M059J (cell line): Measurements from ENCODE around the gene CCDC102A. TPM values are rescaled to one million over a fixed set of nuclear protein-coding genes. Genes with fewer than 3 reads are reported as not detected.

ENCODE experiments used
- DNase-seq: peaks from one replicate; pipeline ENCODE4 v3.0.0-alpha.2; 2012; ENCODE audit warnings: low read depth
- total RNA-seq: library from RNA; depleted of rRNA; stranded (reverse); fragments of >200 nt; shearing (Covaris generic); gene quantifications from 2 replicates; pipeline ENCODE4 v1.2.3, GENCODE V29; 2014

CCDC102A gene
- total RNA-seq, 1 experiment from 2014 or later = 16.8 TPM

DNA sequence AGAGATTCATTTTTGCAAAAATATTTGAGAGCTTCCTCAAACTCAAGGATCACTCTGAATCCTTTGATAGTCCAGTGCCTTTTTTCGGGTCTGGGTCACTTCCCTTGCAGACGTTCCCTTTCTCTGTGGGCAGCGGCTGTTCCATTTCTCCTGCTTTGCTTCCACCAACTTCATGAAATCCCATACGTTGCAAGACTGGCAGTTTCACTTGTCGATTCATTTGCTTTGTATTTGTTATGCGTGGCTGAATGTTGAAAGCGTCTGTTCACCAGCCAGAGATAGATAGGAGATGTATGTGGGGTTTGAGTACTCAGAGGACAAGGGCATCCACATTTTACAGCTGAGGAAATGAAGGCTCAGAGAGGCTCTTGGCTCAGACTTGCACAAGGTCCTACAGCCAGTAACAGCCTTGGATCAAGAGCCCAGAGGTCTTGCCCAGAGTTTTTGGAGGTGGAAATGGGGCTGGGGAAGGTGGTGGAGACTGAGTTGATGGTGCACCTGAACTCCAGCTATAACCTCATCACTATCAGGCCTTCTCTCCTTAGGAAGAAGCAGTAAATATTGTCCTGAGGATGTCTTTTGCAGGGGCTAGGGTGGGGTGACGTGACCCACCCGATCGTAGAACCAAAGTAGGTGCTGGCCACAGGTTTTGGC lies 1.3 kb upstream of the CCDC102A start:
- DNase-seq = no peak

DNA sequence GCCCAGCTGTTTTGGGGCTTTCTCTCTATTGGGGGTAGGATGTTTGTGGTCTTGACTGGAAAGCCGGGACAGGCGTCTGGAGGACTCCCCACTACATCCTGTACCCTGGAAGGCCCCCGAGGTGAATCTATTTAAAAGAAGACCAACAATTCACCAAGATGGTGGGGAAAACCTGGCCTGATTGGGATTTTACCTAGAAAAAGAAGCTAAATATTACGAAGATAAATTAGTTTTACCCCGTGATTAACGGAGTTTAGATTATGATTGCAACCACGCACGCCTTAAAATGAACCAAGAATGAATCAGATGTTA lies 779 bp upstream of the CCDC102A start:
- DNase-seq = no peak

DNA sequence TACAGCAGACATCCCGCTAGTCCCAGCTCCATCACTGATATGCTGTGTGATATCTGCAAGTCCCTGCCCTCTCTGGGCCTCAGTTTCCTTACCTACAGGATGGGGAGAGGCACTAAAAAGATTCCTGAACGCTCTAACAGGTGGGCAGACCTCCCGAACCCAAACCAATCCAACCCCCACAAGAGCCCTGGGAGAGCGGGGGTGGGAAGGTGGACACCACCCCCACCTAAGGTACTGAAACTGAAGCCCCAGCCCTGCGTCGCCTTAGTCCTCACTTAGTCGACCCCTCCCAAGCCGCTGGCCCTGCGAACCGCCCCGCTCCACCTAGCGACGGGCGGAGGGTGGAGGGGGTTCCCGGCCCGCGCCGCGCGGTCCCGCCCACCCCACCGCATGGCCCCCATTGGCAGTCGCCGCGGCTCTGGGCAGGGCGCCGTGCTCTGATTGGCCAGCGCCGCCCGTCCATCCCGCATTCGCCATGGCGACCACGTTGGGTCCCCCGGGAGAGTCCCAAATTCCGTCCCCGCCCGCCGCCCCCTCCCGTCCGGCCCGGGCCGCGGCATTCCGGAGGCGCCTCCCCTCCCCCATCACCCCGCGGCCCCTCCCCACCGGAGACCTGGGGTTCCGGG lies 578 bp downstream of the CCDC102A start:
- peak; percentile 87 for DNase-seq

DNA sequence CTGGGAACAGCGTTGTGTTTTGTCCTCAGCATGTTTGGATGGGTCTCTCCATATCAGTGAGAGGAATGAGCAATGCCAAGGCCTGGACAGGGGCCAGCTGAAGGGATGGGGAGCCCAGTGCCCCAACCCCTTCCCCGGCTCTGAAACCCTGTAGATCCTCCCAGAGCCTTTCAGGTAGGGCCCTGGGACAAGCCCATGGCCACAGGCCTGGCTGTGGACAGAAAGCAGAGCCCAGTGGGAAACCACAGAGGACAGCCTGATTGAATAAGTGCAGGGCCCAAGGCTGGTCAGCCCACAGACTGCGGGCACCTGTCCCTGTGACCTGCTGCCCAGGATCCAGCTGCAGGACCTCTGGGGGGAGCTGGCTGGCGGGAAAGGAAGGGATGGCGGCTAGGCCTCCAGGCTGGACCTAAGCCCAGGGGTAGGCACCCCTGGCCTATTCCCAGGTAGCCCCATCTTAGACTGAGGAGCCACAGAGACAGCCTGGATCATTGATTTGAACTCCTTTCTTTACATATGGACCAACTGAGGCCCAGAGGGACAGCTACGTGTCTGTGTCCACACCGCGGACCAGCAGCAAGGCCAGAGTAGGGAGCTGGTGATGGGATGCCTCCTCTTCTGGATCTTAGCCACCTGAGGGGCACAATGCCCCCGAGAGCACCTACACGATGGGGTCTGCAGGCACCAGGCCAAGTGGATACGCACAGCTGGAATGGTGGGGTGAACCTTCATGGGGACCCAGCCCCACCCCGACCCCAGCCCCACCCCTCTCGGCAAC lies 1.3 kb downstream of the CCDC102A start:
- DNase-seq = no peak

DNA sequence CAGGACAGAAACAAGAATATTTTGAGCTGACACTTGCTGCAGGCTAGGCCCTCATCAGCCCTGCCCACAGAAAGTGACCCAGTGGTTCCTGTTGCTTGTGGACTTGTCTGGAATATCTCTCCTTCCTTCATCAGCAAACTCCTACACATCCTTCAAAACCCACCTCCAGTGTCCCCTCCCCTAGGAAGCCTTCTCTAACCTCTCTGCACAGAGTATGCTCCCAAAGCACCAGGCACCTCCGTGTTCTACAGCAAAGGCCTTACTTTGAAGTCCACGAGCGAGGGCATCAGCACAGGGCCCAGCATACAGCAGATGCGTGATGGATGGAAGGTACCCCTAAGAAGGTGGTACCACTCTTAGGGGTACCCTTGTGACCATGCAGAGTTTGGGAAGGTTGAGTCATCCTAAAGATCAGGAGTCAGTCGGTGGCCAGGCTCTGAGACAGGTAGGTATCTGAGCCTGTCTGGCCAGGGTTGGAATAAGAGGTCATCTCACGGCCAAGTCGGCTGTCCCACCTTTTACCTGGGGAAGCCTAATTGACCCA lies 2.0 kb downstream of the CCDC102A start:
- no peak for DNase-seq

DNA sequence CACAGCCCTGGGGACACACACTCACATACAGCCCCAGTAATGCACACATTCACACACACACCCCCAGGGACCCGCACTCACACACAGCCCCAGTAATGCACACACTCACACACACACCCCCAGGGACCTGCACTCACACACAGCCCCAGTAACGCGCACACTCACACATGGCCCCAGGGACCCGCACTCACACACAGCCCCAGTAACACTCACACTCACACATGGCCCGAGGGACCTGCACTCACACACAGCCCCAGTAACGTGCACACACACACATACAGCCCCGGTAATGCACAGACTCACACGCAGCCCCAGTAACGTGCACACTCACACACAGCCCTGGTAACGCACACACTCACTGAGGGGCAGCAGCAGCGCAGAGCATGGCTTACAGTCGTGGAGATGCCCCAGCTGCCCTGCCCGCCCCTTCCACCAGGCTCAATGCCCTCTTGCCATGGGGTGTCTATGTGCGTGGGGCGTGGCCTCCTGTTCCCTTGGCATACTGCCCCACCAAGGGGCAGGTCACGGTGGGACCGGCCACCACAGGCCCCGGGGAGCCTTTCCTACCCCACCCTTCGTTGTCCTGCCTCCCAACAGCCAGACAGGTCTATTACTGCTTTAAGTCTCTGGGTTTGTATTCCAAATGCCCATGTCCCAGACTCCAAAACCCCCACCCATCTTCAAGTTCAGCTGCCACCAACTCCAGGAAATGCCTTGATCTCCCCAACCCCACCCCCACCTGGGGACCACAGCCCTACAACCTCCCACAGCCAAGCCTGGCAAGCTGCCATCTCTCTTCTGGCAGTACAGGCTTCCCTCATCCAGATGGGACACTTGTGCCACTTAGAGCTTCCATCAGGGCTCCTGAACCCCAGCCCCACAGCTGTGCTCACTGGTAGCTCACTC lies 2.7 kb downstream of the CCDC102A start:
- DNase-seq = no peak

DNA sequence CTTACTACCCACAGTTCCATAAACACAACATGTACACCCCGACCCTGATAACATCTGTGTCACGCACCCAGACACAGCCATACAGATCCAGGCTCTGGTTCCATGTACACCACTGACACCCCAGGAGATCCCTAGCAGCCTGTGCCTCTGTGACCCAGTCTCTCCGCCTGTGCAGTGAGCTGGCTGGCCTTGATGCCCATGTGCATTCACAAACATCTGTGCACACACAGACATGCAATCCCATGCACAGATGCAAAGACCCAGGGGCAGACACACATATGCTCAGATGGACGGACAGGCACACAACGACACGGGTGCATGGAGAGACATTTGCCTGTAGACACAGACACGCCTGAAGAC lies 4.1 kb downstream of the CCDC102A start:
- no peak for DNase-seq

DNA sequence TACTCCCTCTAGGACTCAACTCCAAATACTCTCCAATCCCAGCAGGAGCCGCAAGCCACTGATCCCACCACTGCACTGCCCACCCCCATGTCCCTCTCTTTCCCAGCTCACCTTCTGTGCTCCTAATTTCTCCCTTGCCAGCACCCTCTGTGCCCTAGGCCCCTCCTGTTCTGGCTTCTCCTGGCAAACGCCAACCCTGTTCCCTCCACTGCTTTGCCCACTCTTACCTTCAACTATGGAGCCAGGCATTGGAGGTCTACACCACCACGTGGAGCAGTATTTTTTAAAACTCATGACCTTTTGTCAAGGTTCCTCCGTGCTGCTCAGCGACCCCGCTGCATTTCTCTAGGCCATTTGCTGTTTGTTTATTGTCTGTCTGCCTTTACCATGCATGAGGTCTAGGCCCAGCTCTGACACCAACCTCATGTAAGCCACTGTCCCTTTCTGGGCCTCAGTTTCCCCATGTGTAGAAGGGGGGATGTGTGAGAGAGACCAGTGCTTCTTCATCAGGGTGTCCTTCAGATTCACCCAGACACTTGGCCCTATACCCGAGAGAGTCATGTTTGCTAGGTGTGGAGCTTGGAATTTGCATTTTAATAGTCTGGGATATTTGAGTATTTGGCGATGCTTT lies 4.6 kb downstream of the CCDC102A start:
- no peak for DNase-seq

DNA sequence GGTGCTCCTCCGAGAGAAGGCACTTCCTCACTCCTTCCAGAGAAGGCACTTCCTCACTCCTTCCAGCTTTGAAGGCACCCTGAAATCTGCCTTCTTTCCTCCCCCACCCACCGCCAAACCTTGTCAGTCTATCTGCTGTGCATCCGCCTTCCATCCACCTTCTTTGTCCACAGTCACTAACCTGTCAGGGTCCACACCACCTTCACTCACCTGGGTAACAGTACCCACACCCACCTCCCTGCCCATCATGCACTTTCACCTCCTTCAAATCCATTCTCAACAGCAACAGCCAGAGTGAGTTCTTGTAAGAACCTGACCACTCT lies 5.2 kb downstream of the CCDC102A start:
- no peak for DNase-seq

DNA sequence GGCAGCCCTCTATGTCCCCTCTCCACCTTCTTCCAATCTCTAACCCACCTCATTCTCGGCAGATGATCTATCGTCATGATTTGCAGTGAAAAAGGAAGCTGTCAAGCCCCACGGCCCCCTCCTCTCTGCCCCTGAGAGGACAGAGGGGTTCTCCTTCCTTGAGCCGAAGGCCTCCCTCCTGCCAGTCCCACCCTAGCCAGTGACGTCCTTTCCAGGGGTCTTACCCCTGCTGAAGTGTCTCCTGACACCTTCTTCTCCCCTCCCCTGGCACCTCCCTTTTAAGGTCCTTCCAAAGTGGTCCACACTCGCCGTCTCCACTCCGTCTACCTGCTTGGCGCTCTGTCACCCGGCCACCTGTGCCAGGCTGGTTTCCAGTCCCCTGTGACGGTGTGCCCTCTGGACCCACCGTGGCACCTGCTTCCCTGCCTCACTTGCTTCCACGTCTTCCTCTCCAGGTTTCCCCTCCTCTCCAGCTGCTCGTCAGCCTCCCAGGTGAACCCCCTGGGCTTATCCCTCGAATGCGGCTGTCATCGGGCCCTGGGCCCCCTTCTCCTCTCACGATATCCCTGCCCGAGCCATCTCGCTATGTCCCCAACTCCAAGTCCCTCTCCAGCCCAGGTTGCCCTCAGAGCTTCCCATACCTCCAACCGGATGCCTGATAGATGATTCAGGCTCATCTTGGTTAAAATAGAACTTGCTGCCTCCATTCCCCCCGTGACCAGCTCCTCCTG lies 5.7 kb downstream of the CCDC102A start:
- DNase-seq = no peak

DNA sequence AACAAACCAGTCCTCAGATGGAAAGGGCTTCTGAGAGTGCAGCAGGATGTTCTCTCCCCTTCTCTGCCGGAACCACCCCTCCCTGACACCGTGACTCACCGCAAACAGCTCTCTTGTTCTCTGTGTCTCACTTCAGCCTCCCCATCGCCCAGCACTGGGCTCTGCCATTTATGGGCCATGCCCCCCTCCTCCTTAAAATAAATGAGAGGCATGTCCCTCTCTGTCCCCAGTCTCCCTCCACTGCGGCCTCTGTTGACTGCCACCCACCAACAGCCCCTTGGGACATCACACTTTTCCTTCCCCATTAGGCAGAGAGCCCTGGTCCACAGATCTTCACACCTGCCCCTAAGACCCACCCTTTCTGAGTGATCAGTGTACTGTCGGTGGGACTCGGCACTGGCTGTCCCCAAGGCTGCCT lies 6.3 kb downstream of the CCDC102A start:
- DNase-seq = peak; percentile 70

DNA sequence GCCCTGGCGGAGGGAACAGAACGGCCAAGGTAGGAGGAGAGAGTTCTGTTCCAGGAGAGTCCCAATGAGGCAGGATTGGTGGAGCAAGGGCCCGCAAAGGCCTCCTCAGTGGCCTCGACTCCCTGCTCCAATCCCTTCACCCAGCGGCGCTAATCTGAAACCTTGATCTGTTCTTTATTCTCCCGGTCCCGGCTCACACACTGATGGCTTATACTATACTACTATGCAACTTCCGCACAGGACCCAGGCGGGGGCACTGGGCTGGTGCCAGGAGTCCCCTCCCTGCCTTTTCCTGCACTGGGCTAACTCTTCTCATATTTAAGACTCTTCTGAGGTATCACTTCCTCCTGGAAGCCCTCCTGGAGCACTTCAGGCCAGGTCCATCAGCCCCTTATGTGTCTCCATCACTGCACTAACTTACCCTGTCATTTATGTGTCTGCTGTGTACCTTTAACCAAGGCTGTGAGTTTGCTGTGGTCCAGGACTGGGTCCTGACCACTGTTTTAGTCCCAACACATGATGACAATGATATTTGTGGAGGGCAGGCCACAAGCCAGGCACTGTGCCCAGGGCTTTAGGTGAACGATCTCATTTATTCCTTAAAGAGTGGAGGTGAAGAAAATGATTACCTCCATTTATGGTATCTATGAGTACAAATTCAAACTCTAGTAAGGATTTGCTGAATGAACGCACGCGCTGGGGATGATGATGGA lies 6.8 kb downstream of the CCDC102A start:
- DNase-seq = no peak

DNA sequence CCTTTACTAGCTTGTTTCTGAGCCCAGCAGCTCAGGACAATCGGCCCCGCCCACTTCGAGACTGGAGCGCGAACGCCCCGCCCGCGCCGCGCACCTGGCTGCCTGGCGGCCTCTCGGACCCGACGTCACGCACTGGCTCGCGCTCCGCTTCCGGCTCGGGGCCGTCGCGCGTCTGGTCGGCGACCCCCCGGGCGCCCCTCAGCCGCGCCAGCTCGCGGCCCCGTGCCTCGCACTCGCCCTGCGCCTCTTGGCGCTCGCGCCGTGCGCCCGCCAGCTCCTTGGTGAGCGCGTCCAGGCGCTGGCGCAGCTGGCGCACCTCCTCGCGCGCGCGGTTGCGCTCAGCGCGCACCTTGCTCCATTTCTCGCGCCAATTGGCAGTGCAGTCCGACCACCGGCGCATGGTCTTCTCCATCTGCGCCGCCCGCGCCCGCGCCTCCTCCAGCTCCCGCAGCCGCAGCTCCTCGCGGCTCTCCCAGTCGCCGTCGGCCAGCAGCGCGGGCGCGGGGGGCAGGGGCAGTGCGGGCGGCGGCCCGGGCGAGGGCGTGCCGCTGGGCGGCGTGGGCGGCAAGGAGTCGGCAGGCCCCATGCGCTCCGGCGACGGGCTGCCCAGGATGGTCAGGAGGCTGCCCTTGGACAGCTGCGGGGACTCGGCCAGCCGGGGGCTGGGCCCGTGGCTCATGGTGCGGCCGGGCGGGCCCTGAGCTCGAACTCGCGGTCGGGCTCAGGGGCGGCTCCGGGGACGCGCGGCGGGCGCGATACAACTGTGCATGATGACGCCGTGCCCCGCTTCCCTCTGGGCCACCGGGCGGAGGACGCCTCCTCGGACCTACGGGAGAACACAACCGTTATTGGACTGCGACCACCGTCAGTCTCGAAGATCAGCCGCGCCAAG lies 7.6 kb downstream of the CCDC102A start:
- DNase-seq = no peak

DNA sequence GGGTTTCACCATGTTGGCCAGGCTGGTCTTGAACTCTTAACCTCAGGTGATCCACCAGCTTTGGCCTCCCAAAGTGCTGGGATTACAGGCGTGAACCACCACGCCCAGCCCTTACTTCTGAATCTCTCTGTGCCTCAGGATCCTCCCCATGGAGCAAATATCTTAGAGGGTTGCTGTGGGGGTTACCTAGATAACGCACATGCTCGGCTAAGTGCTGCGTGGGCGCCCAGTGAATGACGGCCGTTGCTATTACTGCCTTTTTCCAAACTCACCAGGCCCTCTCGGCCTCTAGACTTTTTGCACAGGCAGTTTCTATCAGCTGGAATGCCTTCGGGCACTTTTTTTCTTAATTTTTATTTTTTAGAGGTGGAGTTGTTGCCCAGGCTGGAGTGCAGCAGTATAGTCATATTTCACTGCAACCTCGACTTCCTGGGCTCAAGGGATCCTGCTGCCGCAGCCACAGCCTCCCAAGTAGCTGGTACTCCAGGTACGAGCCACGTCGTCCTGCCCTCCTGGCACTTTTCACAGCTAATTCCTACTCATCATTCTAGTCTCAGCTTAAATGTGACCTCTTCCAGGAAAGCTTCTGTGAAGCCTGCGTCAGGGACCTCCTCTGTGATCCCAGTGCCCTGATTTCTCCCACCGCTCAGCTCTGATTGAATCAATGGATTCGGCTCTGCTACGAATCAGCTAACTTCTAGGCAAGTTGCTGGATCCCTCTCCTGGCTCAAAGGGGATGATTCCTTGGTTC lies 8.6 kb downstream of the CCDC102A start:
- no peak for DNase-seq

DNA sequence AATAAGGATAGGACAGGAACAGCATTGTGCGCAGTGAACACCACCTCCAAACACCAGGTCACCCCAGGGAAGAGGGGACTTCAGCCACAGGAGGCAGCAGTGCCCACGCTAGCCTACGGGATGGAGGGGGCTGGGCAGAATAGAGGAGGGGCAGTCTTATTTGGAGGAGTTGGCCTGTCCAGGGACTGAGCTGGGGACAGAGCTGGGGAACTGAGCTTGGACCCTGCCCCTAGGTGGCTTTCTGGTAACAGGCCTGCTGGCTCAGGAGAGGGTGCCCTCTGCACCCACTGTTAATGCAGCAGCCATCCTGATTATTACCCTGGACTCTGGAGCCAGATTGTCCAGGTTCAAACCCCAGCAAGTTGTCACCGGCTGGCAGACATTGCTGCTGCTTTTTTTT lies 9.3 kb downstream of the CCDC102A start:
- no peak for DNase-seq

DNA sequence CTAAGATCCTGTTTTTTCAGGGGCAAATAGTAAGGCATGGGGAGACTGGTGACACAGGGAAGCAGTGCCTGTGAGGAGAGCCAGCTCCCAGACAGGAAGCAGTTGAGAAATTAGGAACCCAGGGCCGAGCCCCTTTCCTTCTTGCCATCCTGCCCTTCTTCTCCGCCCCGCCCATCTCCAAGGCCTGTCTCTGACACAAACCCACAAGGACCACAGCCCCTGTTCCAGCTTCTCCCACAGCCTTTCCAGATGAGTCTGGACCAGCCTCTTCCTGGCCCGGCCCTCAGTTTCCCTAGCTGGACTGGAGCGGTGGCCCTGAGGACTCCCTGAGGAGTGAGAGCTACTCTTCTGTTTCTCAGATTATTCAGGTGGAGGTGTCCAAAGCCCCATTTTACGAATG lies 9.9 kb downstream of the CCDC102A start:
- DNase-seq = no peak

DNA sequence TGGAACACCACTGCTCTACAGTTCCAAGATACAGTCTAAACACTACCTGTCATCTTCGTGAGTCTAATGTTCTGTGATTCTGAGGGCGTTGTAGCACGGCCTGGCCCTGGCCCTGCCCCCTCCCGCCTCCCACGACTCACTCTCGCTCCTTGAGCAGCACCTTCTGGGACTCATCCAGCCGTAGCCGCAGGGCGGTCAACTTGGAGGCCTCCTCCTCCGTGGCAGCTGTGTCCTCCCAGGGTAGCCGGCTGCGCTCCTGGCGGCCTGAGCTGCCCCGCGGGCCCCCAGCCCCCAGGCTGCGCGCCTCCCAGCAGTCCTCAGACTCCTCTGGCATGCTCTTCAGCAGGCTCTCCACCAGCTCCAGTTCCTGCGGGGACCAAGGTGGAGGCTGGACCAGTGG lies 10.6 kb downstream of the CCDC102A start:
- DNase-seq = no peak

DNA sequence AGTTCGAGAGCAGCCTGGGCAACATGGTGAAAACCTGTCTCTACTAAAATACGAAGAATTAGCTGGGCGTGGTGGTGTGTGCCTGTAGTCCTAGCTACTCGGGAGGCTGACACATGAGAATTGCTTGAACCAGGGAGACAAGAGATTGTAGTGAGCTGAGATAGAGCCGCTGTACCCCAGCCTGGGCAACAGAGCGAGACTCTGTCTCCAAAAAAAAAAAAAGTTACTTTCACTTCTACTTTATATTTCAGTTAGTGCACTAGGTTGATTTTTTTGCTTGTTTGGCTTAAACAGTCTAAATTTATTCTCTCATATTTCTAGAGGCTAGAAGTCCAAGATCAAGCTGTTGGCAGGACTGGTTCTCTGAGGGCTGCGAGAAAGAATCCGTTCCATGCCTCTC lies 13.4 kb downstream of the CCDC102A start:
- no peak for DNase-seq
